Right lobe of liver (tissue), 4 donors: ENCODE data around the gene NAT14.

ENCODE experiments used
- CTCF ChIP-seq, 4 donors: fragments of 200-600 bp in 3 of 4; fragments of 450-650 bp in 1 of 4; IDR thresholded peaks; one replicate each; pipeline versions ENCODE4 v1.5.1 to v1.8.0; 2016 to 2022; ENCODE audit warnings: antibody characterized with exemption in 4 of 4, mild to moderate bottlenecking in 2 of 4
- POLR2A ChIP-seq: fragments of 450-650 bp; IDR thresholded peaks from one replicate; pipeline ENCODE4 v1.6.1; 2017; ENCODE audit warnings: antibody characterized with exemption, mild to moderate bottlenecking
- donor health status: DM: no; HTN: no; CAD: no.
- donor health status: DM: no; HTN: no; CAD: no.
- donor health status: DM: no; HTN: yes; CAD: no.

DNA sequence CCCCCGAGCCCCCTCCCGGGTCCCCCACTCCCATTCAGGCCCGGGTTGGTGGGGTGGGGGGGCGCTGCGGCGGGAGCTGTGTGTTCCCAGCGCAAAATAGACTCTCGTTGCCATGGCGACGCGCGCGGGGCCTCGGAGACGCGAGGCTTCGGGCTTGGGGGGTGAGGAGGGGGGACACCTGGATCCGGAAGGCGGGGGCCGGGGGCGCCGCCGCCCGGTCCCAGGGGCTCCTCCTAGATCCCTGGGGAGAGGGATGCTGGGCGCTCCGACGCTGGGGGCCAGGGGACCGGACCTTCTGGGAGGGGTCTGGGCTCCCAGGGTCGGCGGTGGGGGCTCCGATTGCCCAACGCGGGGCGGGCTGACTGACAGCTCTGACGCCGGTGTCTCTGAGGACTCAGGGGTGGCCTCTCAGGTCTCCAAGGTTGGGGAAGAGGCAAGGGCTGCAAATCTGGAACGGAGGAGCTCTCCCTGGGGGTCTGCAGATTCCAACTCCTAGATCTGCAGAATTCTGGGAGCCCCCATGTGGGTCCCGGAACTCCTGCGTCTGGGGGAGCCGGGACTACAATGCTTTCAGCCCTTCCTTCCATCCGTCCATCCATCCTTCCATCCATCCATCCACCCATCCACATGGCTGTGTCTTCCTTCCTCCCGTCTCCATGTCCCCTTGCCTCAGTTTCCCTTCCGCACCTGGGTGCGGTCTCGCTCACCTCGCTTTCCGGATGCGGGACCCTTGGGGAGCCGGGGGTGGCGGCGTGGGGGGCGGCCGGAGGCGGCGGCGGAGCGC lies 32.8 kb upstream of the NAT14 start:
- TF ChIP-seq POLR2A: no peak
- no peak for TF ChIP-seq CTCF (IDR thresholded peaks at IDR 0.05)
